Activated B cell treated with CpG ODN at 0.5 μM for 24 hours (primary cell): Measurements from ENCODE around the gene NLRP6. TPM values are rescaled to one million over a fixed set of nuclear protein-coding genes. Genes with fewer than 3 reads are reported as not detected.
"Not testable (repeated sequence)": the region's sequence is repeated elsewhere in the genome, so short reads cannot be mapped to it uniquely, and the experiment has no call there.

Source experiments
- ATAC-seq: fragments of 200-7000 bp; cut with Tn5 transposase; one replicate; pipeline ENCODE4 v1.10.0; 2021; ENCODE audit warnings: low read depth, mild to moderate bottlenecking, moderate library complexity
- CTCF ChIA-PET: fragments of 350-600 bp; sonication (Branson Sonifier 250); formaldehyde crosslinking; loops from one replicate; lab custom pipeline; 2021; ENCODE audit warnings: antibody characterized with exemption; lab: Charles Lee
- POLR2A ChIA-PET: fragments of 350-600 bp; sonication (Branson Sonifier 250); formaldehyde crosslinking; loops from one replicate; lab custom pipeline; 2021; ENCODE audit warnings: antibody characterized with exemption; lab: Charles Lee
- DNase-seq: peaks from one replicate; pipeline ENCODE4 v3.0.0; 2022
- H3K27ac Mint-ChIP-seq: one replicate; pipeline ENCODE4 v1.8.0; 2020; ENCODE audit warnings: mixed read lengths
- H3K27me3 Mint-ChIP-seq: one replicate; pipeline ENCODE4 v1.8.0; 2021; ENCODE audit warnings: mixed read lengths
- H3K36me3 Mint-ChIP-seq: one replicate; pipeline ENCODE4 v1.8.0; 2021; ENCODE audit warnings: low read depth, mixed read lengths
- H3K4me1 Mint-ChIP-seq: one replicate; pipeline ENCODE4 v1.8.0; 2021; ENCODE audit warnings: mixed read lengths
- H3K4me3 Mint-ChIP-seq: one replicate; pipeline ENCODE4 v1.8.0; 2020; ENCODE audit warnings: mild to moderate bottlenecking, mixed read lengths
- H3K9me3 Mint-ChIP-seq: one replicate; pipeline ENCODE4 v1.8.0; 2020; ENCODE audit warnings: mixed read lengths
- intact Hi-C: fragments of 100-400 bp; cut with micrococcal nuclease; formaldehyde crosslinking; loops from one replicate; pipeline ENCODE4 v1.15.1; 2024
- total RNA-seq: library from RNA; stranded (reverse); gene quantifications from 2 replicates; pipeline ENCODE4 v1.2.3, GENCODE V29; 2022
- TF ChIP-seq, protein P1 (sequence below): fragments of 200-600 bp; IDR thresholded peaks from one replicate; pipeline ENCODE4 v1.8.0; 2022; ENCODE audit warnings: antibody characterized with exemption, mild to moderate bottlenecking

NLRP6 gene
- total RNA-seq, 1 donor from 2014 or later = 0.64 TPM

DNA sequence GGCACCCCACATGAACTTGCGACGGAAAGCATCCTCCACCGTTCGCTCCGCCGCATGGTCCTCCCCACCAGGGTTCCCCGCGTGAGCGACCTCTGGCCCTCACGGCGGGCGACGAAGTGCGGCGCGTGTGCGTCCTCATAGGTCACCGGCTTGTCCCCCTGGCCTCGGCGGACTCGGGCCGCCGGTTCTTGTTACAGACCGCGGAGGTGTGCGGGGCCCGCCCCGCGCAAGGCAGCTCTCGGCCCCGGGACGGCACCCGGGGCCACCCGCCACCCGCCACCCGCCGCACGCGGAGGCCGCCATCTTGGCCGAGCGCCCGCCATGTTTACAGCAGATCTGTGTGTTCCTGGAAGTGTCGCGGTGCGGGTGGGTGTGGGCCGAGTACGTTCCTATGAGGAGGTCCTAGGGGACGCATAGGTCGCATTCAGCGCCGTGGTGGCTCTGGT lies 25.9 kb downstream of the NLRP6 start:
- peaks cover 45% of the 10 kb centered on the region for H3K4me1 Mint-ChIP-seq
- DNase-seq (no peak), ATAC-seq (no peak)
- ChIA-PET CTCF (interaction anchor here (0.8 to 3.2 kb wide), 3 partner anchors 28 to 66 kb away, joined by 3 to 25 read pairs (median 5); no protein-coding TSS in a partner anchor), POLR2A (interaction anchor here (0.8 to 4.2 kb wide), 6 partner anchors 23 to 53 kb away, joined by 3 to 31 read pairs (median 7); no protein-coding TSS in a partner anchor)
- intact Hi-C loops = no loop called here
- TF ChIP-seq, protein P1, sequence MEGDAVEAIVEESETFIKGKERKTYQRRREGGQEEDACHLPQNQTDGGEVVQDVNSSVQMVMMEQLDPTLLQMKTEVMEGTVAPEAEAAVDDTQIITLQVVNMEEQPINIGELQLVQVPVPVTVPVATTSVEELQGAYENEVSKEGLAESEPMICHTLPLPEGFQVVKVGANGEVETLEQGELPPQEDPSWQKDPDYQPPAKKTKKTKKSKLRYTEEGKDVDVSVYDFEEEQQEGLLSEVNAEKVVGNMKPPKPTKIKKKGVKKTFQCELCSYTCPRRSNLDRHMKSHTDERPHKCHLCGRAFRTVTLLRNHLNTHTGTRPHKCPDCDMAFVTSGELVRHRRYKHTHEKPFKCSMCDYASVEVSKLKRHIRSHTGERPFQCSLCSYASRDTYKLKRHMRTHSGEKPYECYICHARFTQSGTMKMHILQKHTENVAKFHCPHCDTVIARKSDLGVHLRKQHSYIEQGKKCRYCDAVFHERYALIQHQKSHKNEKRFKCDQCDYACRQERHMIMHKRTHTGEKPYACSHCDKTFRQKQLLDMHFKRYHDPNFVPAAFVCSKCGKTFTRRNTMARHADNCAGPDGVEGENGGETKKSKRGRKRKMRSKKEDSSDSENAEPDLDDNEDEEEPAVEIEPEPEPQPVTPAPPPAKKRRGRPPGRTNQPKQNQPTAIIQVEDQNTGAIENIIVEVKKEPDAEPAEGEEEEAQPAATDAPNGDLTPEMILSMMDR = no peak
- no peak overlapping the region for H3K27ac Mint-ChIP-seq
- H3K36me3 Mint-ChIP-seq = peaks cover 3% of the 10 kb centered on the region
- H3K27me3 Mint-ChIP-seq = no peaks in the 10 kb centered on the region
- no peaks in the 10 kb centered on the region for H3K9me3 Mint-ChIP-seq
- no peak overlapping the region for H3K4me3 Mint-ChIP-seq

DNA sequence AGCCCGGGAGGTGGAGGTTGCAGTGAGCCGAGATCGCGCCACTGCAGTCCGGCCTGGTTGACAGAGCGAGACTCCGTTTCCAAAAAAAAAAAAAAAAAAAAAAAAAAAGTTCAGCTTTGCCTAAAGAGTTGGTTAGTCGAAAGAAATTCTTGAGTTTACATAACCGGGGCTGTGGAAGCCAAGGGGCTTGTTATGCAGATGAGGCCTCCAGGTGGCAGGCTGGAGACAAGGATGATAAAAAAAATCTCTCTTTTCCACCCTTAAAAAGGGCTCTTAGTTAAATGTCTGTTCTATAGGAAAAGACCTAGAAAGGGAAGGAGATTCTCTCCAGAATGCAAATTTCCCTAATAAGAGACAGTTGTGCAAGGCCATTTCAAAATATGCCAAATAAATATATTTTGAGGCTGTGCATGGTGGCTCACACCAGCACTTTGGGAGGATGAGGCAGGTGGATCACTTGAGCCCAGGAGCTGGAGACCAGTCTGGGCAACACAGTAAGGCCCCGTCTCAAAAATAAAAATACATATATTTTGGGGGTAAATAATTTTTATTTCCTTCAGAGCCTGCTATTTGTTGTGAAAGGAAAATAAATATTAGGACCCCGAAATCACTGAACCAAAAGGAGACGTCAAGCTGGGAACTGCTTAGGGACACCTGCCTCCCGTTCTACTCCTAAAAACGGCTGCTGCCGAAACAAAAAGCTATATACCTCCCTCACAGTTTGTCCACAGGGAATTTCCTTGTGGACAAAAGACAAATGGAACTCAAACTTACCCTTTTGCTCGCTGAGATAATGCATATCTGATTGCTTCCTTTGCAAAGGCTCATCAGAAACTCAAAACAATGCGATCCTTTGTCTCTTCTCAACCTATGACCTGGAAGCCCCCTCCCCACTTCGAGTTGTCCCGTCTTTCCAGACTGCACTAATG lies 27.0 kb downstream of the NLRP6 start:
- Mint-ChIP-seq H3K27me3 (no peaks in the 10 kb centered on the region), H3K4me3 (no peak overlapping the region), H3K9me3 (no peaks in the 10 kb centered on the region), H3K4me1 (peaks cover 55% of the 10 kb centered on the region), H3K36me3 (peaks cover 3% of the 10 kb centered on the region), H3K27ac (peak overlapping the region; percentile 35)
- TF ChIP-seq, protein P1 = no peak
- POLR2A ChIA-PET = interaction anchor here (0.6 to 4.2 kb wide), 12 partner anchors 11 to 506 kb away, joined by 3 to 31 read pairs (median 3); no protein-coding TSS in a partner anchor
- CTCF ChIA-PET = interaction anchor here (0.7 to 3.2 kb wide), 11 partner anchors 12 to 91 kb away, joined by 3 to 27 read pairs (median 4); no protein-coding TSS in a partner anchor
- intact Hi-C loops = loop anchor here (1.0 to 5.0 kb wide), 3 partner anchors 51 to 212 kb away; partner anchors contain the start of gene PTDSS2
- no peak for DNase-seq
- ATAC-seq = peak; percentile 28

DNA sequence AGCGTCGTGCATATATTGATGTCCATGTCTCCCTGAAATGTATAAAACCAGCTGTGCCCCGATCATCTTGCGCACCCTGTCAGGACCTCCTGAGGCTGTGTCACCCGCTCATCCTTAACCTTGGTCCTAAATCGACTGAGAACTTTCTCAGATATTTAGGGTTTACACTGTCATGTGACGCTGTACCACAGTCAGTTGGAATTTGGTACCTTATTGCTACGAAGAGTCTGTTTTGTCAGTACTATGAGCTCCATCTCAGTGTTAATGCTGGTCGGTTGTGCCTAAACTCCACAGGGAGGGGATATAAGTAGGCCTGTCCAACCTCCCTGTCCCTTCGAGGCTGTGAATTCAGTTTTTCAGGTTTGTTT lies 27.6 kb downstream of the NLRP6 start:
- TF ChIP-seq, protein P1 = no peak
- no peak for DNase-seq
- no peak for ATAC-seq
- ChIA-PET CTCF (interaction anchor here (0.8 to 3.2 kb wide), 9 partner anchors 11 to 91 kb away, joined by 3 to 27 read pairs (median 5); no protein-coding TSS in a partner anchor), POLR2A (interaction anchor here (0.6 to 4.2 kb wide), 7 partner anchors 12 to 505 kb away, joined by 3 to 31 read pairs (median 4); no protein-coding TSS in a partner anchor)
- intact Hi-C loops = loop anchor here (1.0 to 5.0 kb wide), 3 partner anchors 50 to 211 kb away; partner anchors contain the start of gene PTDSS2
- H3K36me3 Mint-ChIP-seq = peaks cover 3% of the 10 kb centered on the region
- H3K4me3 Mint-ChIP-seq = no peak overlapping the region
- peak overlapping the region; percentile 26 for H3K27ac Mint-ChIP-seq
- H3K4me1 Mint-ChIP-seq = peaks cover 52% of the 10 kb centered on the region
- H3K9me3 Mint-ChIP-seq = no peaks in the 10 kb centered on the region
- no peaks in the 10 kb centered on the region for H3K27me3 Mint-ChIP-seq

DNA sequence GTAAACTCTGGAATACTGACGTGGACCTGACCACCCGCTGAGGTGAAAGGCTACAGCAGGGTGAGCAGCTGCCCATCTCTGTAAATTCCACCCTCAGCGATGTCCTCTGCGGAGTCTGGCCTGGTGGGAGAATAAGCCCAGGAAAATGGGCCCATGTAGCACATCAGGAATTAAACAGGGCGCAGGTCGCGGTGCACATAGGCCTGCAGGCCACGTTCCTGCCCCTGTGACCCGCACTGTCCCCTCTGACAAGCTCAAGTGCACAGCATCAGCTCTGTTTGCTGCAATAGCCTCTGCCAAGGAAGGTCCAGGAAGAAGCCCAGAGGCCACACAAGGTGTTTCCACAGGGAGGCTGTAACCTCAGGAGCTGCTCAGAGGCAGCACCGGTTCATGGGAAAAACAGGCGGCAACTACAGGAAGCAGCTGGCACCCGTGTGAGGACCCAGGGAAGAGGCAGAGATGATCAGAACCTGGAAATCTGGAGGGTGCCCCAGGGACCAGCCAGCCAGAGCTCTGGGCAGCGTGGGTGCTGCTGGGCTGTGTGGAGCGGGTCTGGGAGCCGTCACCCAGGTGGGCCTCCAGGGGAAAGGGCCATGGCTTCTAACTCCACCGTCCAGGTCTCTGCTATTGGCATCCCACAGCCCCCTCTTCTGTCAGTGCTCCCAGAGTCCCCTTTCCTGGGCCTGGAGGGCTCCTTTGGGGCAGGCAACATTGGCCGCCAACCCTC lies 28.6 kb downstream of the NLRP6 start:
- Mint-ChIP-seq H3K27ac (peak overlapping the region; percentile 68), H3K27me3 (no peaks in the 10 kb centered on the region), H3K4me3 (no peak overlapping the region), H3K9me3 (no peaks in the 10 kb centered on the region), H3K36me3 (peaks cover 3% of the 10 kb centered on the region), H3K4me1 (peaks cover 52% of the 10 kb centered on the region)
- TF ChIP-seq, protein P1 = no peak
- CTCF ChIA-PET = interaction anchor here (1.7 to 3.2 kb wide), 4 partner anchors 10 to 55 kb away, joined by 3 to 27 read pairs (median 18); no protein-coding TSS in a partner anchor
- intact Hi-C loops = loop anchor here (5.0 kb wide), 2 partner anchors 145 to 210 kb away; partner anchors contain the start of gene PTDSS2
- DNase-seq (no peak), ATAC-seq (no peak)
- POLR2A ChIA-PET = interaction anchor here (1.3 to 4.2 kb wide), 9 partner anchors 10 to 56 kb away, joined by 3 to 31 read pairs (median 6); partner anchors contain the start of gene PGGHG

DNA sequence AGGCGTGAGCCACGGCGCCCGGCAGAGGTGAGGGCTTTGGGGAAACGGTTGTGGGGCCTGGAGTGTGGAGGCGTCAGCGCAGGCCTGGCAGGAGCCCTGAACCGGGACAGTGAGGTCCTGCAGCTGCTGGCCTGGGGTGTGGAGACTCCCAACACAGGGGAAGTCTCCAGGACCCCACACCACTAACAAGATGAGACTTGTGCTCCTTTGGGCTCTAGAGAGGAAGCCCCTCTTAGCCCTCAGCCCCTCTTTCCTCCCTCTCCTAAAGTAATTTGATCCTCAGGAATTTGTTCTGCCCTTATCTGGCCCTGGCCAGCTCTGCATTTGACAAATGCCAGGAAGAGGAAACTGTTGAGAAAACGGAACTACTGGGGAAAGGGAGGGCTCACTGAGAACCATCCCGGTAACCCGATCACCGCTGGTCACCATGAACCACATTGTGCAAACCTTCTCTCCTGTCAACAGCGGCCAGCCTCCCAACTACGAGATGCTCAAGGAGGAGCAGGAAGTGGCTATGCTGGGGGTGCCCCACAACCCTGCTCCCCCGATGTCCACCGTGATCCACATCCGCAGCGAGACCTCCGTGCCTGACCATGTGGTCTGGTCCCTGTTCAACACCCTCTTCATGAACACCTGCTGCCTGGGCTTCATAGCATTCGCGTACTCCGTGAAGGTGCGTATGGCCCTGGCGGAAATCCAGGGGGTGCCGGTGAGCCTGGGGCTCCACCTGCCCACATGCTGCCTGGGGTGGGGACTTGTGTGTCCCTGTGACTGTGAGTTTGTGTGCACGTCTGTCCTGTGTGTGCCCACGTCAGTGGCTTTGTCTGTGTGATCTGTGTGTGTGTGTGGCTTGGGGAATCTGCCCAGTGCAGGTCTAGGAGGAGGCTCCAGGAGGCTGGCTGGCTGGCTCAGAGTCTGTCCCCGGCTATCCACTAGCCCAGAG lies 29.8 kb downstream of the NLRP6 start, which contains the start of gene IFITM2:
TSS of gene IFITM2 (plus strand) at position 51 of the 943 bp plus-strand sequence. CDS start at position 428, 377 bp downstream.
- intact Hi-C loops = loop anchor here (1.0 to 5.0 kb wide), 5 partner anchors 39 to 209 kb away; partner anchors contain the start of genes BET1L, PSMD13, PTDSS2 and RIC8A
- POLR2A ChIA-PET = interaction anchor here (0.7 to 3.2 kb wide), 9 partner anchors 9 to 101 kb away, joined by 3 to 15 read pairs (median 6); partner anchors contain the start of genes BET1L, PGGHG and RIC8A
- ATAC-seq = peak; percentile 25
- Mint-ChIP-seq H3K4me1 (peaks cover 56% of the 10 kb centered on the region), H3K4me3 (peak within 1 kb of the TSS; percentile 99), H3K27ac (peak within 1 kb of the TSS; percentile 98)
- H3K36me3 Mint-ChIP-seq, DNase-seq, H3K9me3 Mint-ChIP-seq, H3K27me3 Mint-ChIP-seq: not testable (repeated sequence)
- CTCF ChIA-PET = interaction anchor here (1.1 to 2.9 kb wide), 3 partner anchors 9 to 22 kb away, joined by 3 to 27 read pairs (median 5); no protein-coding TSS in a partner anchor
